ENCODE data around the gene GMDS. TPM values are rescaled to one million over a fixed set of nuclear protein-coding genes. Genes with fewer than 3 reads are reported as not detected.
A peak's percentile ranks its signal among the peaks of the same experiment; 100 is the strongest.

The GMDS gene
- total and polyA plus RNA-seq, 2 of the 8 experiments (the other 6 are each of a cell fraction or from before 2014, with no cell fraction given) = 16.8 to 50.0 TPM

DNA sequence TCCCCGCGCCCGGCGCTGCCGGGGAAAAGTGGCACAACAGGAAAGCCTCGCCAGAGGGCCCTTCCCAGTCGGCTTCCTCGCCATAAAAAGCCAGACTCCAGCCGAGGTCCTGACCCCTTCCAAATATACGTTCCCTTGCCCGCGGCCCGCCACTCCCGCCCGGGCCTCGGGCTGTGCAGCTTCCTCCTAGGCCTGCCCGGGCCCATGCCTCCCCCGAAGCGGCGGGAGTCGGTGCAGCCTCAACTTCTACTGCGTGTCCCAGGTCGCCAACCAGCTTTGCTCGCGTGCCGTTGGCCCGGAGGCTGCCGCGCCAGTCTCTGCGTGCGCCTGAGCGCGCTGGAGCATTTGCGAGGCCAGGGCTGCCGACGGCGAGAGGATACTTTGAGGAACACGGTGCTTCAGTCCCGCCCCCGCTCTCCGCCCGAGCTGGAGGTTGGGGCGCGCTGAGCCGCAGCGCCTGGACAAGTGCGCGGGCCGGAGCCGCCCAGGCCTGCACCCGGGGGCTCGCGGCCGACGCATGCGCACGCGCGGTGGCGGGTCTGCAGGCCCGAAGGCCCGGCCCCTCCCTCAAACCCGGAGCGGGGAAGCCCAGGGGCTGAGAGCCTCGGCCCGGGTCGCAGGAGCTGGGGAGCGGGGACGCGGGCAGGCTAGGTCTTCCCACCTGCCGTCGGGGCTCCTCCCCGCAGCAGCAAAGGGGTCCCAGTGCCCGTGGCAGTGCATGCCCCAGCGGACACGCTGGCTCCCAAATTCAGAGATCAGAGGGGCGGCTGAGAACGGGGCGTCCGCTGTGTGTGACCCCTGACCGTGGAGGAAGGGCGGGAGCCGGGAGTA lies 625.5 kb downstream of the GMDS start (continued):
- TF ChIP-seq, protein P1, sequence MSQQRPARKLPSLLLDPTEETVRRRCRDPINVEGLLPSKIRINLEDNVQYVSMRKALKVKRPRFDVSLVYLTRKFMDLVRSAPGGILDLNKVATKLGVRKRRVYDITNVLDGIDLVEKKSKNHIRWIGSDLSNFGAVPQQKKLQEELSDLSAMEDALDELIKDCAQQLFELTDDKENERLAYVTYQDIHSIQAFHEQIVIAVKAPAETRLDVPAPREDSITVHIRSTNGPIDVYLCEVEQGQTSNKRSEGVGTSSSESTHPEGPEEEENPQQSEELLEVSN (IDR thresholded peaks at IDR 0.05) = peak; percentile 73
- no peak for TF ChIP-seq HDAC2 (IDR thresholded peaks at IDR 0.05; ENCODE audit: borderline replicate concordance in 1 of 2, low read depth in 2 of 2, low read length in 2 of 2)
